Heart left ventricle (tissue), 16 donors: ENCODE measurements around the gene LY6G5C. TPM values are rescaled to one million over a fixed set of nuclear protein-coding genes. Genes with fewer than 3 reads are reported as not detected.
A peak's percentile ranks its signal among the peaks of the same experiment; 100 is the strongest.

Experiments
- ATAC-seq, 4 donors: fragments of 200-7000 bp; cut with Tn5 transposase; one replicate each; pipeline ENCODE4 v1.9.1; 2020 to 2022; ENCODE audit warnings: moderate library complexity in 4 of 4, mild to moderate bottlenecking in 3 of 4, moderate number of reproducible peaks in 1 of 4
- DNase-seq, 5 donors: peaks; one replicate each; pipeline ENCODE4 v3.0.0-alpha.2; 2020
- H3K27ac ChIP-seq, 12 donors: fragments of 200-600 bp; sonication (generic) in 4 of 12; one replicate each; pipeline versions ENCODE4 v1.5.0 to v1.8.0; 2016 to 2022; ENCODE audit warnings: mild to moderate bottlenecking in 2 of 12
- H3K27me3 ChIP-seq, 9 donors: fragments of 200-600 bp; sonication (generic) in 2 of 9; one replicate each; pipeline versions ENCODE4 v1.5.1 to v1.8.0; 2016 to 2022; ENCODE audit warnings: mild to moderate bottlenecking in 3 of 9
- H3K36me3 ChIP-seq, 9 donors: fragments of 200-600 bp; sonication (generic) in 2 of 9; one replicate each; pipeline versions ENCODE4 v1.5.0 to v1.8.0; 2018 to 2022; ENCODE audit warnings: mild to moderate bottlenecking in 2 of 9
- H3K4me1 ChIP-seq, 12 donors: fragments of 200-600 bp; sonication (generic) in 4 of 12; one replicate each; pipeline versions ENCODE4 v1.5.0 to v1.8.0; 2016 to 2022; ENCODE audit warnings: mild to moderate bottlenecking in 3 of 12
- H3K4me3 ChIP-seq, 12 donors: fragments of 200-600 bp; sonication (generic) in 4 of 12; one replicate each; pipeline versions ENCODE4 v1.5.0 to v1.8.0; 2017 to 2022; ENCODE audit warnings: mild to moderate bottlenecking in 9 of 12, moderate library complexity in 4 of 12
- H3K9me3 ChIP-seq, 12 donors: fragments of 200-600 bp; sonication (generic) in 4 of 12; one replicate each; pipeline versions ENCODE4 v1.5.0 to v1.8.0; 2016 to 2022; ENCODE audit warnings: mild to moderate bottlenecking in 1 of 12
- CTCF ChIP-seq, 12 donors: fragments of 200-600 bp; sonication (generic) in 4 of 12; IDR thresholded peaks; one replicate each; pipeline versions ENCODE4 v1.5.0 to v1.8.0; 2018 to 2022; ENCODE audit warnings: antibody characterized with exemption in 12 of 12, mild to moderate bottlenecking in 5 of 12
- POLR2A ChIP-seq, 2 donors: fragments of 450-650 bp; IDR thresholded peaks; one replicate each; pipeline ENCODE4 v1.6.1; 2017; ENCODE audit warnings: antibody characterized with exemption in 2 of 2, mild to moderate bottlenecking in 2 of 2, moderate library complexity in 2 of 2
- WGBS, 4 donors: extraction: QIAGEN DNeasy Blood & Tissue Kit in 2 of 4; methylation state at CpG; one replicate each; pipeline versions ENCODE4 v1.1.5 to v1.1.7; 2013 to 2018; 5-methylcytosine and 5-hydroxymethylcytosine counted together
- intact Hi-C, 10 donors: fragments of 100-400 bp; cut with DNase I; formaldehyde crosslinking; loops; one replicate each; pipeline versions ENCODE4 v1.11.1 to v1.14.2; 2022
- polyA plus RNA-seq, 2 donors: library from polyadenylated mRNA; stranded (reverse); fragments of 200-250 nt; gene quantifications; one replicate each; pipeline ENCODE4 v1.2.3, GENCODE V29; 2013
- total RNA-seq, 9 donors: library from RNA; depleted of rRNA in 2 of 9; stranded (reverse); fragments of >200 nt in 2 of 9; fragmentation: NEBNext Ultra II Directional in 3 of 9; extraction: Animal tissue kit (Norgen Biotek cat#: 25700) in 3 of 9; gene quantifications; one replicate each; pipeline versions ENCODE4 v1.1.0 to v1.2.4, GENCODE V29; 2016 to 2023
- donor health status: ischemic (EF 13 %, LVEDD 7.1; RV severe dilation, severe dysfunction).
- donor health status: healthy with polysubstance abuse.
- donor health status: DM: no; HTN: yes; CAD: no.
- donor health status: DM: no; HTN: no; CAD: no.
- donor health status: ischemic (EF 25% LVEDD 6.9; RV normal size, moderate dysfunction).
- donor health status: ischemic (EF 25% LVEDD 5.7; RV mildly dilated, moderate dysfunction).
- donor health status: healthy.
- donor health status: DM: yes; HTN: yes; CAD: no.
- donor health status: ischemic (EF 35%, LVEDD 5.7; RV mildly dilated, moderate dysfunction).
- donor health status: nonischemic (EF 11% LVEDD 7.7; RV severe dilation, severe dysfunction).
- donor health status: DM: yes; HTN: yes; CAD: no.
- donor health status: PGD.
- donor health status: ischemic (EF 29% LVEDD 5.4; RV normal size, mild dysfunction).
- donor health status: nonischemic (EF 23%, LVEDD 6.1; RV moderate dilation, normal function).

Gene LY6G5C
- total and polyA plus RNA-seq, 11 donors: 1.3 to 3.1 (median 2.2) TPM

- intact Hi-C loops: no loop called here
- TF ChIP-seq CTCF (IDR thresholded peaks at IDR 0.05) (no peak), POLR2A (IDR thresholded peaks at IDR 0.05) (no peak)
- H3K27me3 ChIP-seq: no peaks in the 10 kb centered on the region
- WGBS, 4 donors: 78 to 88% (median 83%) methylated on average over 9 of the region's 9 CpGs
- no peak overlapping the region for H3K27ac ChIP-seq
- no peaks in the 10 kb centered on the region for H3K4me1 ChIP-seq
- DNase-seq (no peak), ATAC-seq (no peak)
- H3K4me3 ChIP-seq: no peak overlapping the region
- peaks cover 7 to 100% (median 100%) of the 10 kb centered on the region in 9 donors for H3K36me3 ChIP-seq
- no peaks in the 10 kb centered on the region for H3K9me3 ChIP-seq
Measured at GRCh38 chr6:31639043-31639442, 41.8 kb downstream of the LY6G5C start.

GRCh38 chr6:31636698-31637596 lies 43.9 kb downstream of the LY6G5C start:
- Histone ChIP-seq H3K27me3 (no peaks in the 10 kb centered on the region), H3K9me3 (no peaks in the 10 kb centered on the region), H3K4me3 (no peak overlapping the region), H3K27ac (no peak overlapping the region), H3K36me3 (peaks cover 2 to 100% (median 100%) of the 10 kb centered on the region in 9 donors), H3K4me1 (peaks cover 0 to 4% (median 0%) of the 10 kb centered on the region in 12 donors)
- ATAC-seq (peak in 2 of 4 donors; percentile 2 to 5), DNase-seq (no peak)
- intact Hi-C loops: no loop called here
- WGBS, 4 donors: 78 to 83% (median 82%) methylated on average over 24 to 27 of the region's 27 CpGs
- TF ChIP-seq CTCF (IDR thresholded peaks at IDR 0.05) (no peak), POLR2A (IDR thresholded peaks at IDR 0.05) (no peak)

GRCh38 chr6:31634969-31635575 lies 45.8 kb downstream of the LY6G5C start:
- no peak for TF ChIP-seq POLR2A (IDR thresholded peaks at IDR 0.05)
- no peak for TF ChIP-seq CTCF (IDR thresholded peaks at IDR 0.05)
- Histone ChIP-seq H3K27me3 (no peaks in the 10 kb centered on the region), H3K36me3 (peaks cover 2 to 100% (median 100%) of the 10 kb centered on the region in 9 donors), H3K27ac (no peak overlapping the region), H3K4me1 (peaks cover 0 to 4% (median 0%) of the 10 kb centered on the region in 12 donors), H3K9me3 (no peaks in the 10 kb centered on the region), H3K4me3 (no peak overlapping the region)
- DNase-seq: no peak
- WGBS, 4 donors: 80 to 83% (median 80%) methylated on average over 11 of the region's 11 CpGs
- intact Hi-C loops: no loop called here
- ATAC-seq: no peak

- intact Hi-C loops: no loop called here
- ATAC-seq (no peak), DNase-seq (no peak)
- WGBS, 4 donors: 86 to 93% (median 89%) methylated on average over 3 of the region's 3 CpGs
- peaks cover 2 to 100% (median 100%) of the 10 kb centered on the region in 9 donors for H3K36me3 ChIP-seq
- TF ChIP-seq CTCF (IDR thresholded peaks at IDR 0.05) (no peak), POLR2A (IDR thresholded peaks at IDR 0.05) (no peak)
- no peak overlapping the region for H3K4me3 ChIP-seq
- peaks cover 0 to 4% (median 0%) of the 10 kb centered on the region in 12 donors for H3K4me1 ChIP-seq
- no peaks in the 10 kb centered on the region for H3K9me3 ChIP-seq
- H3K27ac ChIP-seq: no peak overlapping the region
- H3K27me3 ChIP-seq: no peaks in the 10 kb centered on the region
Measured at GRCh38 chr6:31634131-31634530, 46.7 kb downstream of the LY6G5C start.
